Measurements from ENCODE around the gene METTL8.

- TF ChIP-seq, protein P1, sequence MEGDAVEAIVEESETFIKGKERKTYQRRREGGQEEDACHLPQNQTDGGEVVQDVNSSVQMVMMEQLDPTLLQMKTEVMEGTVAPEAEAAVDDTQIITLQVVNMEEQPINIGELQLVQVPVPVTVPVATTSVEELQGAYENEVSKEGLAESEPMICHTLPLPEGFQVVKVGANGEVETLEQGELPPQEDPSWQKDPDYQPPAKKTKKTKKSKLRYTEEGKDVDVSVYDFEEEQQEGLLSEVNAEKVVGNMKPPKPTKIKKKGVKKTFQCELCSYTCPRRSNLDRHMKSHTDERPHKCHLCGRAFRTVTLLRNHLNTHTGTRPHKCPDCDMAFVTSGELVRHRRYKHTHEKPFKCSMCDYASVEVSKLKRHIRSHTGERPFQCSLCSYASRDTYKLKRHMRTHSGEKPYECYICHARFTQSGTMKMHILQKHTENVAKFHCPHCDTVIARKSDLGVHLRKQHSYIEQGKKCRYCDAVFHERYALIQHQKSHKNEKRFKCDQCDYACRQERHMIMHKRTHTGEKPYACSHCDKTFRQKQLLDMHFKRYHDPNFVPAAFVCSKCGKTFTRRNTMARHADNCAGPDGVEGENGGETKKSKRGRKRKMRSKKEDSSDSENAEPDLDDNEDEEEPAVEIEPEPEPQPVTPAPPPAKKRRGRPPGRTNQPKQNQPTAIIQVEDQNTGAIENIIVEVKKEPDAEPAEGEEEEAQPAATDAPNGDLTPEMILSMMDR (IDR thresholded peaks at IDR 0.05), result no peak
- TF ChIP-seq POLR2A (IDR thresholded peaks at IDR 0.05), result no peak
These were observed 99.6 kb downstream of the METTL8 start for GRCh38 chr2:171334171-171334570.
